ENCODE measurements around the gene TAGLN3.
"Not testable (repeated sequence)": the region's sequence is repeated elsewhere in the genome, so short reads cannot be mapped to it uniquely, and the experiment has no call there.

The TAGLN3 gene

GRCh38 chr3:112027826-112028225 is 29.1 kb downstream of the TAGLN3 start:
- no peak for TF ChIP-seq CTCF (IDR thresholded peaks at IDR 0.05; ENCODE audit: low read length, missing control alignments)
- no peak overlapping the region for H3K4me3 ChIP-seq (replicated peaks; ENCODE audit: low read depth, low read length)
- DNase-seq (ENCODE audit: low read depth) = peak; percentile 18

DNA sequence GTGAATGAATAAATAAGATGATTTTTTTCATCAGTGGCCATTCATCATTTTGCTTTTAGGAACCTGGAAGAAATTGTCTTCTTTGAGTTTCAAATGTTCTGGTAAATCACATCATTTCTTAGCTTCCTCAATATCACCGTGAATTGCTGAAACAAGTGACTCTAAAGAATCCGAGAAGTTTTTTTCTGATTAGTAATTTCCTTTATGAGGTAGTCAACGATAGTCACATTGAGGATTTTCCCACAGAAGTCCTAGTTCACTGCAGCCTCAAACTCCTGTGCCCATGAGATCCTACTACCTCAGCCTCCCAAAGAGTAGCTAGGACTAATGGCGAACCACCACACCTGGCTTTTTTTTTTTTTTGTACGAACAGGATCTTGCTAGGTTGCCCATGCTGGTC is 32.2 kb downstream of the TAGLN3 start:
- TF ChIP-seq CTCF (IDR thresholded peaks at IDR 0.05; ENCODE audit: low read length, missing control alignments) = no peak
- peak; percentile 42 for DNase-seq (ENCODE audit: low read depth)

GRCh38 chr3:112032098-112032731 is 33.5 kb downstream of the TAGLN3 start:
- H3K4me3 ChIP-seq (replicated peaks; ENCODE audit: low read depth, low read length) = no peak overlapping the region
- no peak for DNase-seq (ENCODE audit: low read depth)
- no peak for TF ChIP-seq CTCF (IDR thresholded peaks at IDR 0.05; ENCODE audit: low read length, missing control alignments)

More for the DNA sequence above, 32.2 kb downstream of the TAGLN3 start:
- H3K4me3 ChIP-seq (replicated peaks; ENCODE audit: low read depth, low read length) = no peak overlapping the region

DNA sequence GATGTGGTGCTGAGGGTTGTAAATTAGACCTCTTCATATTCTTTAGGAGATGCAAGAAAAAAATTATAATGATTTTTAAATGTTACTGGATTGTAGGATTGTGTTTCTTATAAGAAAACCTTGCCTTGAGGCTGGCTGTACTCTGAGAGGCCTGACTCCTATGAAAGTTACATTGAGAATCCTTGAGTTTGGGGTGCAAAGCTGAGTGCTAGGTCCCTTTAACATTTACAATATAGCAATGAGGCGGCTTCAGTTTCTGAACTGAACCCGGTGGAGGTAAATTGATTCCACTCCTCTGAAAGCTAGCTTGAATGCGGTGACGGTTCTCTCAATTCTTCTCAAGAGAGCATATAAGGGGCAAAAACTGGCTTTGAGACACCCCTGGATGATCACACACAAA is 35.7 kb downstream of the TAGLN3 start, which contains the start of gene TMPRSS7:
TMPRSS7 (plus strand) TSS at position 301 of the 400 bp plus-strand sequence. CDS start 110 bp downstream, outside the sequence.
- no peak within 1 kb of the TSS for H3K4me3 ChIP-seq (replicated peaks; ENCODE audit: low read depth, low read length)
- TF ChIP-seq CTCF (IDR thresholded peaks at IDR 0.05; ENCODE audit: low read length, missing control alignments) = no peak
- DNase-seq (ENCODE audit: low read depth) = no peak

DNA sequence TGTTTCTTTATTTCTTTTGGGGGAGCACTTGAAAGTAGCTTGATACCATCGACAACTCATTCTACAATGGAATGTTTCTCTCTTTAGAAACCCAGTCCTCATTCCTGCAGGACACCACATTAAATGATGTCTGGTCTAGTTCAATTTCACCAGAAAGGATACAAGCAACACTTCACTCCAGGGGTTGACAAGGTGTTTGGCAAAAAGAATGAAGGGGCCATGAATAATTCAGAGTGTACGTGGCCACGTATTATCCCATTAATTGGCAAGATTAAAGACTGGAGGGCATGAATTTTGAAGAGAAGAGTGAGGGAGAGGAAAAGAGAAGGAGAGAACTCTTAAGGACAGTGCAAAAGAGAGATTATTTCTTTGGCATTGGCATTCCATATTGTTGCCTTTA is 36.5 kb downstream of the TAGLN3 start:
- no peak overlapping the region for H3K4me3 ChIP-seq (replicated peaks; ENCODE audit: low read depth, low read length)
- DNase-seq (ENCODE audit: low read depth) = no peak
- TF ChIP-seq CTCF (IDR thresholded peaks at IDR 0.05; ENCODE audit: low read length, missing control alignments) = no peak

GRCh38 chr3:112037194-112037593 is 38.5 kb downstream of the TAGLN3 start:
- DNase-seq (ENCODE audit: low read depth); H3K4me3 ChIP-seq (replicated peaks; ENCODE audit: low read depth, low read length): not testable (repeated sequence)

GRCh38 chr3:112038863-112039262 is 40.1 kb downstream of the TAGLN3 start:
- DNase-seq (ENCODE audit: low read depth) = peak; percentile 22
- H3K4me3 ChIP-seq (replicated peaks; ENCODE audit: low read depth, low read length) = no peak overlapping the region
- no peak for TF ChIP-seq CTCF (IDR thresholded peaks at IDR 0.05; ENCODE audit: low read length, missing control alignments)

Data from fibroblast of pulmonary artery (primary cell).